ENCODE measurements around the gene GTF3C5.
"Not testable (repeated sequence)": the region's sequence is repeated elsewhere in the genome, so short reads cannot be mapped to it uniquely, and the experiment has no call there.

Gene GTF3C5

DNA sequence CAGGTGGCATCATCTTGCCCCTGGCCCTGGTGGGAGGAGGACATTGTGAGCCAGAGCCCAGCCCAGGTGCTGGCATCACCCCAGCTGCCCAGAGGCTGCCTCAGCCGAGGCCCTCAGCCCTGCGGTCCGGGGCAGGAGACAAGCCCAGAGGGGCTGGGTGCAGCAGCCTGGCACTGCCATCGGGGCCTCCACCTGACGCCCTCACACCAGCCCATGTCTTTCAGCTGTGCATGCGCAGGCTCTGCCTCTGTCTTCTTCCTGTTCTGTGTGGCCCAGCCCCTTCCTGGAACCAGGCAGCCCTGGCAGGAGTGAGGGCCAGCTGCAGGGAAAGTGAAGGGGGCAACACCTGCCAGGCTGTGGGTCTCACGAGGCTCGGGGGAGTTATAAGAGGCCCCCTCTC, 26.2 kb downstream of the GTF3C5 start:
- TF ChIP-seq EZH2 (IDR thresholded peaks at IDR 0.05) (no peak), FOXP2 (optimal IDR thresholded peaks at IDR 0.05; ENCODE audit: control extremely low read depth, extremely low read length, insufficient read depth) (no peak), POLR2AphosphoS5 (IDR thresholded peaks at IDR 0.05; ENCODE audit: borderline replicate concordance, low read depth, low read length) (no peak)
- Histone ChIP-seq H3K27ac (no peak overlapping the region), H3K36me3 (ENCODE audit: insufficient read depth, low read length) (peaks cover 26% of the 10 kb centered on the region), H3K4me3 (no peak overlapping the region), H3K9me3 (ENCODE audit: low read depth, low read length) (no peaks in the 10 kb centered on the region), H3K9ac (ENCODE audit: insufficient read length) (no peak overlapping the region)
- DNase-seq (ENCODE audit: low read depth, low spot score) = no peak

DNA sequence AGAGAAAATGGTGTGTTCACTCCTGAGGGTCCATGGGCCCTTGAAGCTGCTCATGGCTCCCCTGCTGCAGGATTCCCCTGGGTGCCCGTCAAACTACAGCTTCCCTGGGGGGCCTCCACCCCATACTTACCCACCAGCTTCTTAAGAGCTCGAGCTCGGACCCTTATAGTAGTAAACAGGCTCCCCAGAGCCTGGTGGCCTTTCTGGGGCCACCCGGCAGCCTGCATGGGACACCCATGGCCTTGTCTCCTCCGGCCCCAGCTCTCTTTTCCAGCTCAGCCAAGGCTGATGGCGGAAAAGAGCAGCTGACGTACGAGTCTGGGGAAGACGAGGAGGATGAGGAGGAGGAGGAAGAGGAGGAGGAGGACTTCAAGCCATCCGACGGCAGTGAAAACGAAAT, 26.8 kb downstream of the GTF3C5 start:
- TF ChIP-seq POLR2AphosphoS5 (IDR thresholded peaks at IDR 0.05; ENCODE audit: borderline replicate concordance, low read depth, low read length) = no peak
- no peak for TF ChIP-seq FOXP2 (optimal IDR thresholded peaks at IDR 0.05; ENCODE audit: control extremely low read depth, extremely low read length, insufficient read depth)
- no peak for TF ChIP-seq EZH2 (IDR thresholded peaks at IDR 0.05)
- H3K9ac ChIP-seq (ENCODE audit: insufficient read length) = no peak overlapping the region
- no peak overlapping the region for H3K4me3 ChIP-seq
- no peak for DNase-seq (ENCODE audit: low read depth, low spot score)
- H3K36me3 ChIP-seq (ENCODE audit: insufficient read depth, low read length) = peaks cover 21% of the 10 kb centered on the region
- no peaks in the 10 kb centered on the region for H3K9me3 ChIP-seq (ENCODE audit: low read depth, low read length)
- no peak overlapping the region for H3K27ac ChIP-seq

DNA sequence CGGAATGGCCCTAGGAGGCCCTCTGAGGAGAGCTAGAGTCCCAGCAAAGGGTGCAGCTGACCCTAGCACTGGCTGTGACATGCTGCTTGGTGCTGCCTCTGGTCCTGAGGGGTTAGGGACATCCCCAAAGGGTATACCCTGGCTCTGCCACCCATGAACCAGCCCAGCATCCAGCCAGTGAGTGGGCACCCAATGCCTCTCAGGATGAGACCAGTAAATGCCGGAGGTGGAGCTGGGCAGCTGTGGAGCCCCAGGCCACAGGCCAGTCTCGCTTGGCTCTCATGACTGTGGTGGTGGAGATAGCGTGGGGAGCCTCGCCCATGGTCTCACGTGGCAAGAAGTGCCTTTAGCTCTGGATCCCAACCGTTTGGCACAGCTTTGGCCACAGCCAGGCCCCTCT, 27.3 kb downstream of the GTF3C5 start:
- Histone ChIP-seq H3K36me3 (ENCODE audit: insufficient read depth, low read length) (peaks cover 21% of the 10 kb centered on the region), H3K9ac (ENCODE audit: insufficient read length) (no peak overlapping the region), H3K9me3 (ENCODE audit: low read depth, low read length) (no peaks in the 10 kb centered on the region), H3K4me3 (no peak overlapping the region), H3K27ac (no peak overlapping the region)
- DNase-seq (ENCODE audit: low read depth, low spot score) = no peak
- TF ChIP-seq FOXP2 (optimal IDR thresholded peaks at IDR 0.05; ENCODE audit: control extremely low read depth, extremely low read length, insufficient read depth) (no peak), POLR2AphosphoS5 (IDR thresholded peaks at IDR 0.05; ENCODE audit: borderline replicate concordance, low read depth, low read length) (no peak), EZH2 (IDR thresholded peaks at IDR 0.05) (no peak)

DNA sequence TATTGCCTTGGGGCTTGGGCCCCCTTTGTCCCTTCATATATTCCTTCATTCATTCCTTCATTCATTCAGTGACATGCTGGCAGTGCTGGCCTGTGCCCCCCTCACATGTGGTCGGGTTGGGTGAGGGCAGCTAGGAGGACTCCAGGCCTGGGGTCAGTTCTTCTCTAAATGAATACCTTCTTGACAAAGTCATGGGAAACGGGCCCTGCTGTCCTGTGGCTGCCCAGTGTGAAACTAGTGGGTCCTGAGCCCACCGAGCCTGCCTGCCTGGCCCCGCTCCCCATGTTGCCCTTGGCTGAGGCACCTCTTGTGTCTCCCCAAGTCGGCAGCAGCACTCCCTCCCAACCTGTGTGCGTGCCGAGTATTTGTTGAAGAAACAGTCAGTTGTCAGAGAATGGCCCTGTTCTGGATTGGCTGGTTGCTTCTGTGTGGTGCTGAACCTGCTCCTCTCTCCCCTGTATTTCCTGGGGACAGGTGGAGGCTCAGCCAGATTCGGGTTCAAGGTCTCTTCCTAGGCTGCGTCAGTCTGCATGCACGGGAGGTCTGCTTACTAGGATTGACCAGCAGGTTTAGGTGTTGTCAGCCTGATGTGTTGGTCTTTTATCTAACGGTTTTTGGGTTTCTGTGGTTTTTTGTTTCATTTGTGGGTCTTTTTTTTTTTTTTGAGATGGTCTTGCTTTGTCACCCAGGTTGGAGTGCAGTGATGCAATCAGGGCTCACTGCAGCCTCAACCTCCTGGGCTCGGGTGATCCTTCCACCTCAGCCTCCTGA, 27.9 kb downstream of the GTF3C5 start:
- Histone ChIP-seq H3K4me3 (no peak overlapping the region), H3K9ac (ENCODE audit: insufficient read length) (no peak overlapping the region), H3K36me3 (ENCODE audit: insufficient read depth, low read length) (peaks cover 16% of the 10 kb centered on the region), H3K27ac (no peak overlapping the region), H3K9me3 (ENCODE audit: low read depth, low read length) (no peaks in the 10 kb centered on the region)
- TF ChIP-seq FOXP2 (optimal IDR thresholded peaks at IDR 0.05; ENCODE audit: control extremely low read depth, extremely low read length, insufficient read depth) = no peak
- DNase-seq (ENCODE audit: low read depth, low spot score) = no peak

DNA sequence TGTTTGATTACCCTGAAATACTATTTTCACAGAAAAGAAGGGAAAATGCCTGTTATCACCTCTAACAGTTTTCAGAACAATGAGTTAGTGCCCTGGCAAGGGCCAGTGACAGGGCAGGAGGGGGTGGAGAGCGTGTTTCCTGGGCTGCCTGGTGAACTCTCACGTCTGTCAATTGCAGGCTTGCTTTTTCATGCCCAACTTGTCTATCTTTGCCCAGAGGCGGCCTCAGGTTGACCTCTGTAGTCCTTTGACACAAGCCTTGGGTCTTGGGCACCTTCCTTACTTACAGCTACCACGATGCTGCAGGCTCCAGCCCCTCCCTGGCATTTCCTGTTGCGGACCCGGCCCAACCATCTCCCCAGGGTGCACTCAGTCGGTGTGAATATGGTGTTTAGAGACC, 28.8 kb downstream of the GTF3C5 start:
- Histone ChIP-seq H3K9ac (ENCODE audit: insufficient read length) (no peak overlapping the region), H3K4me3 (no peak overlapping the region), H3K36me3 (ENCODE audit: insufficient read depth, low read length) (peaks cover 8% of the 10 kb centered on the region; the same call in 1 of the 2 replicates), H3K9me3 (ENCODE audit: low read depth, low read length) (no peaks in the 10 kb centered on the region), H3K27ac (no peak overlapping the region)
- no peak for DNase-seq (ENCODE audit: low read depth, low spot score)
- TF ChIP-seq FOXP2 (optimal IDR thresholded peaks at IDR 0.05; ENCODE audit: control extremely low read depth, extremely low read length, insufficient read depth) (no peak), EZH2 (IDR thresholded peaks at IDR 0.05) (no peak), POLR2AphosphoS5 (IDR thresholded peaks at IDR 0.05; ENCODE audit: borderline replicate concordance, low read depth, low read length) (no peak)

DNA sequence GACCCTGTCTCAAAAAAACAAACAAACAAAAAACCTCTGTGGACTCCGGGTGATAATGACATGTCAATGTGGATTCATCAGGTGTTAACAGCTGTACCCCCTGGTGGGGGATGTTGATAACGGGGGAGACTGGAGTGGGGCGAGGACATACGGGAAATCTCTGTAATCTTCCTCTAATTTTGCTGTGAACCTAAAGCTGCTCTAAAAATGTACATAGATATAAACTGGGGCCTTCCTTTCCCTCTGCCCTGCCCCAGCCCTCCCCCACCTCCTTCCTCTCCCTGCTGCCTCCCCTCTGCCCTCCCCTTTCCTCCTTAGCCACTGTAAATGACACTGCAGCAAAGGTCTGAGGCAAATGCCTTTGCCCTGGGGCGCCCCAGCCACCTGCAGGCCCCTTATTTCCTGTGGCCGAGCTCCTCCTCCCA, 29.6 kb downstream of the GTF3C5 start:
- Histone ChIP-seq H3K4me3 (no peak overlapping the region), H3K9ac (ENCODE audit: insufficient read length) (no peak overlapping the region), H3K9me3 (ENCODE audit: low read depth, low read length) (no peaks in the 10 kb centered on the region), H3K36me3 (ENCODE audit: insufficient read depth, low read length) (no peaks in the 10 kb centered on the region; the same call in 1 of the 2 replicates), H3K27ac (no peak overlapping the region)
- DNase-seq (ENCODE audit: low read depth, low spot score) = no peak
- TF ChIP-seq FOXP2 (optimal IDR thresholded peaks at IDR 0.05; ENCODE audit: control extremely low read depth, extremely low read length, insufficient read depth) = no peak
- no peak for TF ChIP-seq EZH2 (IDR thresholded peaks at IDR 0.05)
- TF ChIP-seq POLR2AphosphoS5 (IDR thresholded peaks at IDR 0.05; ENCODE audit: borderline replicate concordance, low read depth, low read length) = no peak

DNA sequence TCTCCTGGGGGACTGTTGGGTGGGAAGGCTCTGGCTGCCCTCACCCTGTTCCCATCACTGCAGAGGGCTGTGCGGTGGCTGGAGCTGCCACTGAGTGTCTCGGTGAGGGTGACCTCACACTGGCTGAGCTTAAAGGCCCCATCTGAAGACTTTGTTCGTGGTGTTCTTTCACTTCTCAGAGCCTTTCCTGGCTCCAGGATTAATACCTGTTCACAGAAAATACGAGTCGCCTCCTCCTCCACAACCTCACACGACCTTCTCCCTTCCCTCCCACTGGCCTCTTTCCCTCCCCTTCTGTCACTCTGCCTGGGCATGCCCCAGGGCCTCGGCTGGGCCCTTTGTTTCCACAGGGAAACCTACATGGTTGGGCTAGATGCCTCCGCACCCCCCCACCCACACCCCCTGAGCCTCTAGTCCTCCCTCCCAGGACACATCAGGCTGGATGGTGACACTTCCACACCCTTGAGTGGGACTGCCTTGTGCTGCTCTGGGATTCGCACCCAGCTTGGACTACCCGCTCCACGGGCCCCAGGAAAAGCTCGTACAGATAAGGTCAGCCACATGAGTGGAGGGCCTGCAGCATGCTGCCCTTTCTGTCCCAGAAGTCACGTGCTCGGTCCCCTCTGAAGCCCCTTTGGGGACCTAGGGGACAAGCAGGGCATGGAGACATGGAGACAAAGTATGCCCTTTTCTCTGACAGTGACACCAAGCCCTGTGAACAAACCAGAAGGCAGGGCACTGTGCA, 30.4 kb downstream of the GTF3C5 start:
- not testable (repeated sequence) for H3K9ac ChIP-seq (ENCODE audit: insufficient read length)

DNA sequence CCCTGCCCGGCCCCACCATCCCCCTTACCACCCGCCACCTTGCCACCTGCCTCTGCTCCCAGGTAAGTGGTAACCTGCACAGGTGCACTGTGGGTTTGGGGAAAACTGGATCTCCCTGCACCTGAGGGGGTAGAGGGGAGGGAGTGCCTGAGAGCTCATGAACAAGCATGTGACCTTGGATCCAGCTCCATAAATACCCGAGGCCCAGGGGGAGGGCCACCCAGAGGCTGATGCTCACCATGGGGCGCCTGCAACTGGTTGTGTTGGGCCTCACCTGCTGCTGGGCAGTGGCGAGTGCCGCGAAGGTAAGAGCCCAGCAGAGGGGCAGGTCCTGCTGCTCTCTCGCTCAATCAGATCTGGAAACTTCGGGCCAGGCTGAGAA, 31.0 kb downstream of the GTF3C5 start, which contains the start of gene CEL:
Gene CEL (plus strand): TSS at position 218 of the 382 bp plus-strand sequence. CDS start 22 bp downstream, at position 240.
- not testable (repeated sequence) for H3K4me3 ChIP-seq; H3K36me3 ChIP-seq (ENCODE audit: insufficient read depth, low read length); DNase-seq (ENCODE audit: low read depth, low spot score); H3K27ac ChIP-seq; H3K9ac ChIP-seq (ENCODE audit: insufficient read length); H3K9me3 ChIP-seq (ENCODE audit: low read depth, low read length)

More for the DNA sequence above, 30.4 kb downstream of the GTF3C5 start:
- H3K4me3 ChIP-seq; DNase-seq (ENCODE audit: low read depth, low spot score); H3K36me3 ChIP-seq (ENCODE audit: insufficient read depth, low read length); H3K9me3 ChIP-seq (ENCODE audit: low read depth, low read length); H3K27ac ChIP-seq: not testable (repeated sequence)

DNA sequence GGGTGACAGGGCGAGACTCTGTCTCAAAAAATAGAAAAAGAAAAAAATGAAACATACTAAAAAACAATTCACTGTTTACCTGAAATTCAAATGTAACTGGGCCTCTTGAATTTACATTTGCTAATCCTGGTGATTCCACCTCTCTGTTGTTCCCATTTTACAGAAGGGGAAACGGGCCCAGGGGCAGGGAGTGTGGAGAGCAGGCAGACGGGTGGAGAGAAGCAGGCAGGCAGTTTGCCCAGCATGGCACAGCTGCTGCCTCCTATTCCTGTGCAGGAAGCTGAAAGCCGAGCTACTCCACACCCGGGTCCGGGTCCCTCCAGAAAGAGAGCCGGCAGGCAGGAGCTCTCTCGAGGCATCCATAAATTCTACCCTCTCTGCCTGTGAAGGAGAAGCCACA, 31.8 kb downstream of the GTF3C5 start:
- not testable (repeated sequence) for DNase-seq (ENCODE audit: low read depth, low spot score); H3K36me3 ChIP-seq (ENCODE audit: insufficient read depth, low read length); H3K9ac ChIP-seq (ENCODE audit: insufficient read length); H3K9me3 ChIP-seq (ENCODE audit: low read depth, low read length); H3K27ac ChIP-seq; H3K4me3 ChIP-seq
